D721Med (cell line): Measurements from ENCODE around the gene TMEM154.

Experiments
- DNase-seq: peaks from one replicate; pipeline ENCODE4 v3.0.0; 2011; ENCODE audit warnings: low spot score; ENCODE audit not compliant: insufficient read length
- FAIRE-seq: peaks from 2 replicates; lab custom pipeline; 2011; peaks lifted over from hg19 to GRCh38; lab: Jason Lieb, UNC
- CTCF ChIP-seq: IDR thresholded peaks from 2 replicates; pipeline ENCODE4 v1.5.1; 2012; ENCODE audit warnings: mild to moderate bottlenecking, control low read depth; ENCODE audit not compliant: insufficient read depth; ENCODE audit errors: missing control alignments

Gene TMEM154

GRCh38 chr4:152697284-152698088 is 17.7 kb upstream of the TMEM154 start:
- TF ChIP-seq CTCF: no peak
- no peak for DNase-seq
- no peak for FAIRE-seq

- TF ChIP-seq CTCF: no peak
- no peak for DNase-seq
- no peak for FAIRE-seq
Measured at GRCh38 chr4:152696764-152697261, 17.0 kb upstream of the TMEM154 start.

GRCh38 chr4:152693871-152694270 is 14.1 kb upstream of the TMEM154 start:
- FAIRE-seq (no peak), DNase-seq (no peak)
- TF ChIP-seq CTCF: no peak

GRCh38 chr4:152691761-152692160 is 12.0 kb upstream of the TMEM154 start:
- DNase-seq (no peak), FAIRE-seq (no peak)
- TF ChIP-seq CTCF: no peak

GRCh38 chr4:152690706-152691651 is 11.2 kb upstream of the TMEM154 start:
- no peak for FAIRE-seq

More at GRCh38 chr4:152690706-152691651, 11.2 kb upstream of the TMEM154 start:
- no peak for DNase-seq
- no peak for TF ChIP-seq CTCF
